Ishikawa (cell line): ENCODE data around the gene EEIG1.

Experiments
- CEBPB ChIP-seq: IDR thresholded peaks from 2 replicates; pipeline ENCODE4 v1.6.1; 2012
- CREB1 ChIP-seq: IDR thresholded peaks from 2 replicates; pipeline ENCODE4 v1.6.1; 2012; ENCODE audit warnings: low read depth
- EGR1 ChIP-seq: IDR thresholded peaks from 2 replicates; pipeline ENCODE4 v1.6.1; 2012
- EP300 ChIP-seq: IDR thresholded peaks from 2 replicates; pipeline ENCODE4 v1.6.1; 2012; ENCODE audit warnings: borderline replicate concordance
- FOXM1 ChIP-seq: IDR thresholded peaks from 2 replicates; pipeline ENCODE4 v1.6.1; 2012; ENCODE audit warnings: low read depth, borderline replicate concordance
- RAD21 ChIP-seq: IDR thresholded peaks from 2 replicates; pipeline ENCODE4 v1.6.1; 2012; ENCODE audit warnings: low read depth
- REST ChIP-seq: IDR thresholded peaks from 2 replicates; pipeline ENCODE4 v1.6.1; 2012; ENCODE audit warnings: low read depth, mild to moderate bottlenecking
- TAF1 ChIP-seq: IDR thresholded peaks from 2 replicates; pipeline ENCODE4 v1.6.1; 2012; ENCODE audit warnings: low read depth, mild to moderate bottlenecking
- TCF12 ChIP-seq: IDR thresholded peaks from 2 replicates; pipeline ENCODE4 v1.6.1; 2012; ENCODE audit warnings: low read depth
- TEAD4 ChIP-seq: IDR thresholded peaks from 2 replicates; pipeline ENCODE4 v1.6.1; 2012
- USF1 ChIP-seq: IDR thresholded peaks from 2 replicates; pipeline ENCODE4 v1.6.1; 2012
- YY1 ChIP-seq: IDR thresholded peaks from 2 replicates; pipeline ENCODE4 v1.6.1; 2012; ENCODE audit warnings: low read depth

GRCh38 chr9:127960410-127961154 lies 20.2 kb downstream of the EEIG1 start:
- TF ChIP-seq USF1 (no peak), YY1 (no peak), EP300 (no peak; the same call in 1 of the 2 replicates), REST (no peak), TCF12 (no peak), EGR1 (no peak), TEAD4 (no peak; the same call in 1 of the 2 replicates), CREB1 (no peak), CEBPB (no peak), RAD21 (no peak), FOXM1 (no peak), TAF1 (no peak)
